Ishikawa (cell line): ENCODE results near the gene FAM3C.

Source experiments
- CEBPB ChIP-seq: IDR thresholded peaks from 2 replicates; pipeline ENCODE4 v1.6.1; 2012
- EP300 ChIP-seq: IDR thresholded peaks from 2 replicates; pipeline ENCODE4 v1.6.1; 2012; ENCODE audit warnings: borderline replicate concordance
- NFIC ChIP-seq: IDR thresholded peaks from 2 replicates; pipeline ENCODE4 v1.6.1; 2012
- REST ChIP-seq: IDR thresholded peaks from 2 replicates; pipeline ENCODE4 v1.6.1; 2012; ENCODE audit warnings: low read depth, mild to moderate bottlenecking
- ZBTB7A ChIP-seq: IDR thresholded peaks from 2 replicates; pipeline ENCODE4 v1.6.1; 2012; ENCODE audit warnings: low read depth

GRCh38 chr7:121330053-121330833 is 65.9 kb downstream of the FAM3C start:
- TF ChIP-seq REST (no peak), CEBPB (no peak), ZBTB7A (no peak), EP300 (no peak), NFIC (no peak)
